ENCODE measurements around the gene TAF3.

Gene TAF3

GRCh38 chr10:8035641-8036470, 217.6 kb downstream of the TAF3 start:
- no peak for DNase-seq

GRCh38 chr10:8036506-8037198, 218.3 kb downstream of the TAF3 start:
- DNase-seq: no peak

- no peak for DNase-seq
Measured at GRCh38 chr10:8037199-8037801, 219.0 kb downstream of the TAF3 start.

GRCh38 chr10:8037941-8038894, 219.9 kb downstream of the TAF3 start:
- DNase-seq: no peak

GRCh38 chr10:8039321-8039881, 221.1 kb downstream of the TAF3 start:
- no peak for DNase-seq

GRCh38 chr10:8040651-8041050, 222.3 kb downstream of the TAF3 start:
- DNase-seq: no peak

- no peak for DNase-seq
Measured at GRCh38 chr10:8041284-8041991, 223.1 kb downstream of the TAF3 start.

GRCh38 chr10:8041992-8042720, 223.9 kb downstream of the TAF3 start:
- DNase-seq: no peak

GRCh38 chr10:8042721-8043568, 224.6 kb downstream of the TAF3 start:
- no peak for DNase-seq

- DNase-seq: no peak
Measured at GRCh38 chr10:8043569-8044306, 225.4 kb downstream of the TAF3 start.

- no peak for DNase-seq
Measured at GRCh38 chr10:8044331-8044907, 226.1 kb downstream of the TAF3 start.

- DNase-seq: no peak
Measured at GRCh38 chr10:8044908-8045725, 226.8 kb downstream of the TAF3 start.

GRCh38 chr10:8045726-8046494, 227.6 kb downstream of the TAF3 start:
- no peak for DNase-seq

- no peak for DNase-seq
Measured at GRCh38 chr10:8047452-8048280, 229.4 kb downstream of the TAF3 start.

GRCh38 chr10:8048281-8049008, 230.1 kb downstream of the TAF3 start:
- no peak for DNase-seq
